ENCODE measurements around the gene GCM1.

DNA sequence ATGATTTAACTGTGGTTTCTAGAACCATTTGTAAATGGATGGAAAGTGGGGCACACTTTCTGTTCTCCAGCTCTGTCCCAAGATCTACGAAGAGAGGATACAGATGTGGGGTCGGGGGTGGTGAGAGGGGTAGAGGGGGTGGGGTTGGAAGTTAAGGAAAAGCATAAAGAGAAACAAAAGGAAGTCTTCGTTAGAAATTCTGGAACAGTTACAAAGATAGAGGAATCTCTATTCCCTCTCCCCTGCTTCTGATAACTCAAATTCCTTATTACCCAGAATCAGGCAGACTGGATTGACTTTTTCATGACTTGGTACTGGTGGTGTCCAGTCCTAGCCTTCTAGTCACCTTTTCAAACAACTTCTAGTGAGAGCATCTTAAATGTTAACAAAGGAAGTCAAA, 4.9 kb downstream of the GCM1 start:
- TF ChIP-seq, protein P1, sequence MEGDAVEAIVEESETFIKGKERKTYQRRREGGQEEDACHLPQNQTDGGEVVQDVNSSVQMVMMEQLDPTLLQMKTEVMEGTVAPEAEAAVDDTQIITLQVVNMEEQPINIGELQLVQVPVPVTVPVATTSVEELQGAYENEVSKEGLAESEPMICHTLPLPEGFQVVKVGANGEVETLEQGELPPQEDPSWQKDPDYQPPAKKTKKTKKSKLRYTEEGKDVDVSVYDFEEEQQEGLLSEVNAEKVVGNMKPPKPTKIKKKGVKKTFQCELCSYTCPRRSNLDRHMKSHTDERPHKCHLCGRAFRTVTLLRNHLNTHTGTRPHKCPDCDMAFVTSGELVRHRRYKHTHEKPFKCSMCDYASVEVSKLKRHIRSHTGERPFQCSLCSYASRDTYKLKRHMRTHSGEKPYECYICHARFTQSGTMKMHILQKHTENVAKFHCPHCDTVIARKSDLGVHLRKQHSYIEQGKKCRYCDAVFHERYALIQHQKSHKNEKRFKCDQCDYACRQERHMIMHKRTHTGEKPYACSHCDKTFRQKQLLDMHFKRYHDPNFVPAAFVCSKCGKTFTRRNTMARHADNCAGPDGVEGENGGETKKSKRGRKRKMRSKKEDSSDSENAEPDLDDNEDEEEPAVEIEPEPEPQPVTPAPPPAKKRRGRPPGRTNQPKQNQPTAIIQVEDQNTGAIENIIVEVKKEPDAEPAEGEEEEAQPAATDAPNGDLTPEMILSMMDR (IDR thresholded peaks at IDR 0.05; ENCODE audit: low read depth, low read length, poor library complexity, severe bottlenecking): no peak
- TF ChIP-seq EZH2phosphoT487 (IDR thresholded peaks at IDR 0.05; ENCODE audit: borderline replicate concordance, low read length): no peak
